Gastroesophageal sphincter (tissue), 3 donors: ENCODE results near the gene MPPED1.

ENCODE experiments used
- EP300 ChIP-seq: sonication (generic); formaldehyde crosslinking; IDR thresholded peaks from one replicate; pipeline ENCODE4 v1.6.1; 2017; ENCODE audit warnings: antibody characterized with exemption, mild to moderate bottlenecking
- POLR2A ChIP-seq, 2 donors: fragments of 450-650 bp; IDR thresholded peaks; one replicate each; pipeline ENCODE4 v1.6.1; 2017; ENCODE audit warnings: antibody characterized with exemption in 2 of 2, mild to moderate bottlenecking in 2 of 2, moderate library complexity in 1 of 2
- POLR2AphosphoS5 ChIP-seq: sonication (generic); formaldehyde crosslinking; IDR thresholded peaks from one replicate; pipeline ENCODE4 v1.6.1; 2017; ENCODE audit warnings: antibody characterized with exemption
- TF ChIP-seq, protein P1 (sequence below), 4 experiments: fragments of 200-600 bp in 2 of 4; fragments of 450-650 bp in 2 of 4; sonication (generic) in 1 of 4; IDR thresholded peaks; one replicate each; pipeline ENCODE4 v1.5.1; 2017 to 2019; ENCODE audit warnings: antibody characterized with exemption in 4 of 4, mild to moderate bottlenecking in 2 of 4, moderate library complexity in 2 of 4

GRCh38 chr22:43491737-43492136 lies 79.9 kb downstream of the MPPED1 start:
- TF ChIP-seq POLR2A (IDR thresholded peaks at IDR 0.05) (no peak), EP300 (no peak), POLR2AphosphoS5 (no peak)
- TF ChIP-seq, protein P1, sequence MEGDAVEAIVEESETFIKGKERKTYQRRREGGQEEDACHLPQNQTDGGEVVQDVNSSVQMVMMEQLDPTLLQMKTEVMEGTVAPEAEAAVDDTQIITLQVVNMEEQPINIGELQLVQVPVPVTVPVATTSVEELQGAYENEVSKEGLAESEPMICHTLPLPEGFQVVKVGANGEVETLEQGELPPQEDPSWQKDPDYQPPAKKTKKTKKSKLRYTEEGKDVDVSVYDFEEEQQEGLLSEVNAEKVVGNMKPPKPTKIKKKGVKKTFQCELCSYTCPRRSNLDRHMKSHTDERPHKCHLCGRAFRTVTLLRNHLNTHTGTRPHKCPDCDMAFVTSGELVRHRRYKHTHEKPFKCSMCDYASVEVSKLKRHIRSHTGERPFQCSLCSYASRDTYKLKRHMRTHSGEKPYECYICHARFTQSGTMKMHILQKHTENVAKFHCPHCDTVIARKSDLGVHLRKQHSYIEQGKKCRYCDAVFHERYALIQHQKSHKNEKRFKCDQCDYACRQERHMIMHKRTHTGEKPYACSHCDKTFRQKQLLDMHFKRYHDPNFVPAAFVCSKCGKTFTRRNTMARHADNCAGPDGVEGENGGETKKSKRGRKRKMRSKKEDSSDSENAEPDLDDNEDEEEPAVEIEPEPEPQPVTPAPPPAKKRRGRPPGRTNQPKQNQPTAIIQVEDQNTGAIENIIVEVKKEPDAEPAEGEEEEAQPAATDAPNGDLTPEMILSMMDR (IDR thresholded peaks at IDR 0.05): no peak
